Measurements from ENCODE around the gene DVL1.

Gene DVL1

DNA sequence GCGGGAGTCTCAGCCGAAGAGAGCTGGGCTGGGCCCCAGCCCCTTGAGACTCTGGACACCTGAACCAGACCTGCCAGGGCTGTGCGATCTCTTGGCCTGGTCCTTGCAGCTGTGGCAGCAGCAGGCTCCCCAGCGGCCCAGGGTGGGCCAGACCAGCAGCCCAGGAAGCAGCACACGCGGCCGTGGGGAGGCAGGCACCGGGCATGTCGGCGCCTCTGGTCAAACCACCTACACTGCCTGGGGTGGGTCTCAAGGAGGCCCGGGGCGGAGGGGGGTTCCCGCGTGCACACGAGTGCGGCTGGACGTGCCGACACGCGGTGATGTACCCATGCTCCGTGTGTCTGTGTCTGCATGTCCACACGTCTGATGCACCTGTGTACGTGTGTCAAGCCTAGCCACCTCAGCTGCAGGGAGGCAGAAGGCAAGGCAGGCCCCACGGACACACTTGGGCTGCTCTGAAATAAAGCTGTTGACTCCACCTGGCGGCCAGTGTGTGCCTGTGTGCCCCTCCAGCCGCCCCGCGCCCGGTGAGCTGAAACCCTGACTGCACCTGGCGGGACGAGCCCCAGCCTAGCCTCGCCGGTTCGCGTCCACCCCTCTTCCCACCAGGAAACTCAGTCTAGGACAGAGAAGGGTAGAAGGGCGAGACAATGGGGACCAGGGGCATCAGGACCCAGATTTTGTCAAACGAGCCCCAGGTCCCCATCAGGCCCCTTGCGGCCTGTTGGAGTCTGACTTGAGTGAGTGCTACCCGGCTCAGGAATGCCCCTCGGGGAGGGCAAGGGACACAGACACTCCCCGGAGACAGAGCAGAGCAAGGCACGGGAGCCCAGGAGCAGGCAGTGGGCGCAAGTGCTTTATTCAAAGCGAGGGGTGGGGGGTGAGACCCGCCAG is 57.4 kb downstream of the DVL1 start:
- TF ChIP-seq, protein P1, sequence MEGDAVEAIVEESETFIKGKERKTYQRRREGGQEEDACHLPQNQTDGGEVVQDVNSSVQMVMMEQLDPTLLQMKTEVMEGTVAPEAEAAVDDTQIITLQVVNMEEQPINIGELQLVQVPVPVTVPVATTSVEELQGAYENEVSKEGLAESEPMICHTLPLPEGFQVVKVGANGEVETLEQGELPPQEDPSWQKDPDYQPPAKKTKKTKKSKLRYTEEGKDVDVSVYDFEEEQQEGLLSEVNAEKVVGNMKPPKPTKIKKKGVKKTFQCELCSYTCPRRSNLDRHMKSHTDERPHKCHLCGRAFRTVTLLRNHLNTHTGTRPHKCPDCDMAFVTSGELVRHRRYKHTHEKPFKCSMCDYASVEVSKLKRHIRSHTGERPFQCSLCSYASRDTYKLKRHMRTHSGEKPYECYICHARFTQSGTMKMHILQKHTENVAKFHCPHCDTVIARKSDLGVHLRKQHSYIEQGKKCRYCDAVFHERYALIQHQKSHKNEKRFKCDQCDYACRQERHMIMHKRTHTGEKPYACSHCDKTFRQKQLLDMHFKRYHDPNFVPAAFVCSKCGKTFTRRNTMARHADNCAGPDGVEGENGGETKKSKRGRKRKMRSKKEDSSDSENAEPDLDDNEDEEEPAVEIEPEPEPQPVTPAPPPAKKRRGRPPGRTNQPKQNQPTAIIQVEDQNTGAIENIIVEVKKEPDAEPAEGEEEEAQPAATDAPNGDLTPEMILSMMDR (IDR thresholded peaks at IDR 0.05): peak; percentile 70

DNA sequence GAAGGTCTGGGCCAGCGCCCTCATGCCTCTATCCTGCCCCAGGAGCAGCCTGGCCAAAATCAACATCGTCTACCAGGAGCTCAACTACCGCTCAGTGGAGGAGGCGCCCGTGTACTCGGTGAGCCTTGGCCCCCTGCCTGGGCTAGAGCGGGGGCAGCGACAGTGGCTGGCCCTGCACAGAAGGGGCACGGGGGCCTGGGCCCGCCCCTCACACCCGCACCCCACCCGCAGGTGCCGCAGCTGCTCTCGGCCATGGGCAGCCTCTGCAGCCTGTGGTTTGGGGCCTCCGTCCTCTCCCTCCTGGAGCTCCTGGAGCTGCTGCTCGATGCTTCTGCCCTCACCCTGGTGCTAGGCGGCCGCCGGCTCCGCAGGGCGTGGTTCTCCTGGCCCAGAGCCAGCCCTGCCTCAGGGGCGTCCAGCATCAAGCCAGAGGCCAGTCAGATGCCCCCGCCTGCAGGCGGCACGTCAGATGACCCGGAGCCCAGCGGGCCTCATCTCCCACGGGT is 58.1 kb downstream of the DVL1 start:
- TF ChIP-seq, protein P1 (IDR thresholded peaks at IDR 0.05): no peak

DNA sequence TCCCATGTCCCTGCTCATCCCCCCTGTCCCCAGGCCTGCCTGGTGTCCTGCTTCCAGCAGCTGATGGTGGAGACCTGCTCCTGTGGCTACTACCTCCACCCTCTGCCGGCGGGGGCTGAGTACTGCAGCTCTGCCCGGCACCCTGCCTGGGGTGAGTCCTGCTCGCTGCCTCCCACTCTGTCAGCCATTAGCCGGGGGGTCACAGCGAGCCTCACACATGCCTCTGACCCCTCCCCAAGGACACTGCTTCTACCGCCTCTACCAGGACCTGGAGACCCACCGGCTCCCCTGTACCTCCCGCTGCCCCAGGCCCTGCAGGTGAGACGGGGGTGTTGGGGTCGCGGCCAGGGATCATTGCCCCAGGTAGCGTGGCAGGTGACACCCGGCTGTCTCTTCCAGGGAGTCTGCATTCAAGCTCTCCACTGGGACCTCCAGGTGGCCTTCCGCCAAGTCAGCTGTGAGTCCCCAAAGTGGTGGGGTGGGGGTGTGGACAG is 58.9 kb downstream of the DVL1 start:
- TF ChIP-seq, protein P1 (IDR thresholded peaks at IDR 0.05): peak; percentile 76

DNA sequence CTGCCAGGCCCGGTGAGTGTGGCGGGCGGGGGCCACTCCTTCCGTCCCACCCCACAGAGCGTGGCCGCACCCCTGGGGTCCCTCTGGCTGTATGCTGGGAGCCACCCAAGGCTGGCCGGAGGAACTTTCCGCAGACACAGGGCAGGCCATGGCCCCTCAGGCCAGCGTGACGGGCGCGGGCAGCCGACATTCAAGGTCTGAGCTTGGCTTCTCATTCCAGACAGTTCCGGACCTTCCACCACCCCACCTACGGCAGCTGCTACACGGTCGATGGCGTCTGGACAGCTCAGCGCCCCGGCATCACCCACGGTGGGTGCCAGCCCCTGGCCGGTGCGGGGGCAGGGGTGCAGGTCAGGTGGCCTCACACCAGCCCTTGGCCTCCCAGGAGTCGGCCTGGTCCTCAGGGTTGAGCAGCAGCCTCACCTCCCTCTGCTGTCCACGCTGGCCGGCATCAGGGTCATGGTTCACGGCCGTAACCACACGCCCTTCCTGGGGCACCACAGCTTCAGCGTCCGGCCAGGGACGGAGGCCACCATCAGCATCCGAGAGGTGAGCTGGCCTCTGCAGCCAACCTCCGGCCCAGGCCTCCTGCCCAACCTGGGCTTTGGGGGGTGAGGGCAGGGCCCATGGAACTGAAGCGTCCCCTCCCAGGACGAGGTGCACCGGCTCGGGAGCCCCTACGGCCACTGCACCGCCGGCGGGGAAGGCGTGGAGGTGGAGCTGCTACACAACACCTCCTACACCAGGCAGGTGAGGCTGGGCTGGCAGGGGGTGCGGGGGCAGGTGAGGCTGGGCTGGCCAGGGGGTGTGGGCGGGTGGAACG is 61.7 kb downstream of the DVL1 start:
- TF ChIP-seq, protein P1 (IDR thresholded peaks at IDR 0.05): no peak

DNA sequence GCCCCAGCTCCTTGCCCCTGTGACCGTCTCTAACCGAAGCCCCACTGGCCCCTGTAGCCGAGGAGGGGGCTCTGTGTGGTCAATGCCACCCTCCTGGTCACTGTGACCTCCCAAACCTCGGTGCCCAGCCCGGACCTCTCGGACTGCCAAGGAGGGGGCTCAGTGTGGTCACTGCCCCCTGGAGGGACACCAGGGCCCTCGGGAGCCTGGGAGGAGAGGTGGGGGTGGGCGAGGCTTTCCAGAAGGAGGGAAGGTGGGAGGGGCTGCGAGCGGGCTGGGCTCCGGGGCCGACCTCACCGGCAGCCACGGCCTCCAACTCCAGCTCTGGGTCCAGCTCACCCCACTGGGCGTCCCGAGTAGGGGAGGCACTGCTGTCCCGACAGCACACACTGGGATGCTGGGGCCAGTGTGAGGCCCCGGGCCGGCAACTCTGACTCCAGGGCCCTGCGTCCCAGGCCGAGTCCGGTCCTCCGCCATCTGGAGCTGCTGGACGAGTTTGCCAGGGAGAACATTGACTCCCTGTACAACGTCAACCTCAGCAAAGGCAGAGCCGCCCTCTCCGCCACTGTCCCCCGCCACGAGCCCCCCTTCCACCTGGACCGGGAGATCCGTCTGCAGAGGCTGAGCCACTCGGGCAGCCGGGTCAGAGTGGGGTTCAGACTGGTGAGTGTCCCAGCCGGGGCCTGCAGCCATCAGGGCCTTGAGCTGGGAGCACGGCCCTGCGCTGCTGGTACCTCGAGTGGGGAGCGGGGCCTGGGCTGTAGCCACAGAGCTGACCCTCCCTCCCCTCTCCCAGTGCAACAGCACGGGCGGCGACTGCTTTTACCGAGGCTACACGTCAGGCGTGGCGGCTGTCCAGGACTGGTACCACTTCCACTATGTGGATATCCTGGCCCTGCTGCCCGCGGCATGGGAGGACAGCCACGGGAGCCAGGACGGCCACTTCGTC is 62.6 kb downstream of the DVL1 start:
- TF ChIP-seq, protein P1 (IDR thresholded peaks at IDR 0.05): no peak

DNA sequence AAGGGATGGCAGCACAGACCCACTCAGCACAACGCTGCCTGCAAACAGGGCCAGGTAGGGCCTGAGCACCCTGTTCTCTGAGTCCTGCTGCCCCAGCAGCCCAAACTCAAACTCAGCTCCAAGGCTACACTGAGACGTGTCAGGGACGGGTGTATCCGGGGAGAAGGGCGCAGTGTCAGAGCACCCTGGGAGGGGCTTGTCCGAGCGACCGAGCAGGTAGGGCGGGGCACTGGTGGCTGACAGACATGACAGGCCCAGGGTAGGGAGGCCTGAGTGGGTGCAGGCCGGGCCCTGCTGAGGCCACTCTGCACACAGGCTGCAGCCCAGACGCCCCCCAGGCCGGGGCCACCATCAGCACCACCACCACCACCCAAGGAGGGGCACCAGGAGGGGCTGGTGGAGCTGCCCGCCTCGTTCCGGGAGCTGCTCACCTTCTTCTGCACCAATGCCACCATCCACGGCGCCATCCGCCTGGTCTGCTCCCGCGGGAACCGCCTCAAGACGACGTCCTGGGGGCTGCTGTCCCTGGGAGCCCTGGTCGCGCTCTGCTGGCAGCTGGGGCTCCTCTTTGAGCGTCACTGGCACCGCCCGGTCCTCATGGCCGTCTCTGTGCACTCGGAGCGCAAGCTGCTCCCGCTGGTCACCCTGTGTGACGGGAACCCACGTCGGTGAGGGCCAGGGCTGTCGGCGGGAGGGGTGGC is 63.5 kb downstream of the DVL1 start:
- TF ChIP-seq, protein P1 (IDR thresholded peaks at IDR 0.05): no peak

All from LNCAP (cell line).